HCT116 (cell line): Measurements from ENCODE around the gene TCF7L2. TPM values are rescaled to one million over a fixed set of nuclear protein-coding genes. Genes with fewer than 3 reads are reported as not detected.

ENCODE experiments used
- ATAC-seq: fragments of 200-7000 bp; cut with Tn5 transposase; 2 replicates; pipeline ENCODE4 v1.9.1; 2020; ENCODE audit warnings: mild to moderate bottlenecking, moderate library complexity
- BruUV-seq: library from RNA; stranded (reverse); fragments of 400-500 nt; replicated peaks from 2 replicates; lab custom pipeline; 2021; lab: Mats Ljungman, UMichigan
- CTCF ChIA-PET: fragments of 300-600 bp; sonication (Branson Sonifier 250); formaldehyde crosslinking; loops from one replicate; lab custom pipeline; 2021; ENCODE audit warnings: antibody characterized with exemption; lab: Charles Lee
- POLR2A ChIA-PET: fragments of 300-600, 350-600 bp; sonication (Branson Sonifier 250); formaldehyde crosslinking; loops from one replicate; lab custom pipeline; 2021; ENCODE audit warnings: antibody characterized with exemption; lab: Charles Lee
- RAD21 ChIA-PET, 2 experiments: fragments of 300-600 bp; sonication (Branson Sonifier 250); formaldehyde crosslinking; loops; one replicate each; lab custom pipeline; 2023; ENCODE audit warnings: low total read pairs in 2 of 2; ENCODE audit not compliant: uncharacterized antibody in 2 of 2, unreplicated experiment in 2 of 2, low non-redundant PET in 1 of 2; lab: Charles Lee
- DNase-seq: peaks from one replicate; pipeline ENCODE4 v3.0.0-alpha.2; 2010; ENCODE audit warnings: low read depth, low spot score
- H2AFZ ChIP-seq: fragments of 200-600 bp; shearing (Covaris generic), sonication (generic); 2 replicates; pipeline ENCODE4 v1.6.1; 2017; ENCODE audit warnings: low read depth, mixed run types, mixed read lengths, antibody characterized with exemption, low read length; ENCODE audit not compliant: poor library complexity, severe bottlenecking
- H3K27ac ChIP-seq: 2 replicates; pipeline ENCODE4 v1.5.1; 2012; ENCODE audit warnings: low read depth, low read length
- H3K27me3 ChIP-seq: fragments of 200-600 bp; sonication (generic); 2 replicates; pipeline ENCODE4 v1.6.1; 2016; ENCODE audit warnings: mixed run types, low read length, mixed read lengths; ENCODE audit not compliant: insufficient read depth
- H3K36me3 ChIP-seq, 2 experiments: fragments of 200-500 bp in 1 of 2; fragments of 200-600 bp in 1 of 2; sonication (Bioruptor generic) in 1 of 2; sonication (generic) in 1 of 2; 2 replicates each; pipeline versions ENCODE4 v1.5.1 to v1.6.1; 2014 to 2016; ENCODE audit warnings: low read length in 2 of 2, inconsistent platforms in 1 of 2, mixed read lengths in 1 of 2, mixed run types in 1 of 2; ENCODE audit not compliant: insufficient read depth in 2 of 2, control insufficient read depth in 1 of 2
- H3K4me1 ChIP-seq, 2 experiments: fragments of 200-600 bp in 1 of 2; sonication (generic) in 1 of 2; 2 replicates each; pipeline versions ENCODE4 v1.5.1 to v1.6.1; 2012 to 2017; ENCODE audit warnings: low read length in 2 of 2, inconsistent platforms in 1 of 2, mild to moderate bottlenecking in 1 of 2, mixed read lengths in 1 of 2, mixed run types in 1 of 2, moderate library complexity in 1 of 2; ENCODE audit not compliant: insufficient read depth in 2 of 2, control insufficient read depth in 1 of 2
- H3K4me2 ChIP-seq: fragments of 200-600 bp; sonication (generic); 2 replicates; pipeline ENCODE4 v1.6.1; 2017; ENCODE audit warnings: mixed run types, low read length, mixed read lengths
- H3K4me3 ChIP-seq, 2 experiments: fragments of 200-600 bp in 1 of 2; sonication (generic) in 1 of 2; replicated peaks in 1 of 2; 2 replicates each; pipeline ENCODE4 v1.5.1; 2011 to 2016; ENCODE audit warnings: low read length in 2 of 2, control low read depth in 1 of 2, low read depth in 1 of 2, mild to moderate bottlenecking in 1 of 2, mixed read lengths in 1 of 2, mixed run types in 1 of 2
- H3K79me2 ChIP-seq: fragments of 200-600 bp; sonication (generic); 2 replicates; pipeline ENCODE4 v1.6.1; 2017; ENCODE audit warnings: mild to moderate bottlenecking, mixed run types, low read length, moderate library complexity, mixed read lengths; ENCODE audit not compliant: insufficient read depth
- H3K9ac ChIP-seq: fragments of 200-600 bp; sonication (generic); 2 replicates; pipeline ENCODE4 v1.6.1; 2016; ENCODE audit warnings: low read length, mixed read lengths
- H3K9me2 ChIP-seq: fragments of 200-600 bp; sonication (generic), shearing (Covaris generic); 2 replicates; pipeline ENCODE4 v1.6.1; 2017; ENCODE audit warnings: mixed run types, mild to moderate bottlenecking, moderate library complexity; ENCODE audit not compliant: insufficient read depth
- H3K9me3 ChIP-seq, 2 experiments: fragments of 200-500 bp in 1 of 2; fragments of 200-600 bp in 1 of 2; sonication (Bioruptor generic) in 1 of 2; sonication (generic) in 1 of 2; 2 replicates each; pipeline ENCODE4 v1.6.1; 2014 to 2017; ENCODE audit warnings: low read length in 2 of 2, mixed read lengths in 2 of 2, inconsistent platforms in 1 of 2, low read depth in 1 of 2, mild to moderate bottlenecking in 1 of 2, mixed run types in 1 of 2, moderate library complexity in 1 of 2; ENCODE audit not compliant: control insufficient read depth in 1 of 2, insufficient read depth in 1 of 2
- H4K20me1 ChIP-seq: fragments of 200-600 bp; sonication (generic), shearing (Covaris generic); 2 replicates; pipeline ENCODE4 v1.6.1; 2017; ENCODE audit warnings: mixed run types, mild to moderate bottlenecking, moderate library complexity; ENCODE audit not compliant: insufficient read depth
- CBX3 ChIP-seq: IDR thresholded peaks from 2 replicates; pipeline ENCODE4 v1.6.1; 2012; ENCODE audit warnings: low read depth
- CEBPB ChIP-seq: IDR thresholded peaks from 2 replicates; pipeline ENCODE4 v1.6.1; 2012; ENCODE audit warnings: low read depth
- CTCF ChIP-seq, 3 experiments: fragments of 200-600 bp in 1 of 3; sonication (generic) in 1 of 3; IDR thresholded peaks in 2 of 3; conservative IDR thresholded peaks in 1 of 3; 2 replicates each; pipeline ENCODE4 v1.5.1; 2012 to 2017; ENCODE audit warnings: low read depth in 2 of 3, low read length in 2 of 3, antibody characterized with exemption in 1 of 3, borderline replicate concordance in 1 of 3, control low read depth in 1 of 3, mild to moderate bottlenecking in 1 of 3, mixed read lengths in 1 of 3, mixed run types in 1 of 3, moderate library complexity in 1 of 3; ENCODE audit not compliant: insufficient read depth in 1 of 3
- EGR1 ChIP-seq: IDR thresholded peaks from 2 replicates; pipeline ENCODE4 v1.6.1; 2012; ENCODE audit warnings: low read depth
- EZH2phosphoT487 ChIP-seq: fragments of 200-600 bp; IDR thresholded peaks from 2 replicates; pipeline ENCODE4 v1.6.1; 2018; ENCODE audit warnings: antibody characterized with exemption, borderline replicate concordance
- FOSL1 ChIP-seq: IDR thresholded peaks from 2 replicates; pipeline ENCODE4 v1.6.1; 2012; ENCODE audit warnings: low read depth
- JUND ChIP-seq: IDR thresholded peaks from 2 replicates; pipeline ENCODE4 v1.6.1; 2012
- MAX ChIP-seq: IDR thresholded peaks from 2 replicates; pipeline ENCODE4 v1.6.1; 2012
- RAD21 ChIP-seq: IDR thresholded peaks from 2 replicates; pipeline ENCODE4 v1.6.1; 2012; ENCODE audit warnings: low read depth, mild to moderate bottlenecking
- SIN3A ChIP-seq: IDR thresholded peaks from 2 replicates; pipeline ENCODE4 v1.6.1; 2012; ENCODE audit warnings: low read depth
- TCF7L2 ChIP-seq: IDR thresholded peaks from 2 replicates; pipeline ENCODE4 v1.7.0; 2011; ENCODE audit warnings: borderline replicate concordance, inconsistent platforms; ENCODE audit not compliant: insufficient read depth, insufficient read length; ENCODE audit errors: extremely low read depth
- ZBTB33 ChIP-seq: IDR thresholded peaks from 2 replicates; pipeline ENCODE4 v1.6.1; 2011; ENCODE audit warnings: mild to moderate bottlenecking, low read length, moderate library complexity; ENCODE audit not compliant: insufficient replicate concordance; ENCODE audit errors: extremely low read depth
- intact Hi-C: fragments of 100-400 bp; cut with micrococcal nuclease; formaldehyde crosslinking; loops from 2 replicates; pipeline ENCODE4 v1.10.0; 2022
- total RNA-seq: library from RNA; stranded (reverse); gene quantifications from one replicate; pipeline ENCODE4 v1.2.1, GENCODE V29; 2021; ENCODE audit not compliant: unreplicated experiment

TCF7L2 gene
- total RNA-seq, 1 experiment from 2014 or later = 164 TPM

GRCh38 chr10:112913255-112913654 is 36.8 kb upstream of the TCF7L2 start:
- Histone ChIP-seq H3K9me3 (no peaks in the 10 kb centered on the region), H4K20me1 (no peaks in the 10 kb centered on the region), H3K9me2 (no peaks in the 10 kb centered on the region), H3K36me3 (no peaks in the 10 kb centered on the region), H3K4me2 (no peak overlapping the region), H3K4me3 (no peak overlapping the region), H3K27ac (no peak overlapping the region), H3K27me3 (no peaks in the 10 kb centered on the region), H3K4me1 (peaks cover 26 to 48% of the 10 kb centered on the region in 2 experiments), H3K79me2 (no peaks in the 10 kb centered on the region), H3K9ac (no peak overlapping the region), H2AFZ (no peak overlapping the region)
- POLR2A ChIA-PET = no interaction called here
- no TSS peak for BruUV-seq
- TF ChIP-seq CTCF (IDR thresholded peaks at IDR 0.05 in 2 of 3, conservative IDR thresholded peaks at IDR 0.05 in 1 of 3; ENCODE audit: borderline replicate concordance in 1 of 3, insufficient read depth in 1 of 3, low read depth in 2 of 3, low read length in 2 of 3) (no peak), TCF7L2 (no peak), JUND (no peak), CEBPB (no peak), RAD21 (no peak), EZH2phosphoT487 (no peak), FOSL1 (no peak), EGR1 (no peak), SIN3A (no peak), MAX (no peak), ZBTB33 (no peak), CBX3 (no peak)
- intact Hi-C loops = no loop called here
- CTCF ChIA-PET = no interaction called here
- DNase-seq (no peak), ATAC-seq (no peak)
- RAD21 ChIA-PET = no interaction called here
